SW480 (cell line): ENCODE data around the gene ADCY4.
"Not testable (repeated sequence)": the region's sequence is repeated elsewhere in the genome, so short reads cannot be mapped to it uniquely, and the experiment has no call there.

Experiments used
- DNase-seq: peaks from one replicate; pipeline ENCODE4 v3.0.0-alpha.2; 2016; ENCODE audit warnings: low spot score

ADCY4 gene

GRCh38 chr14:24338843-24339242 lies 4.0 kb upstream of the ADCY4 start:
- DNase-seq, result no peak

DNA sequence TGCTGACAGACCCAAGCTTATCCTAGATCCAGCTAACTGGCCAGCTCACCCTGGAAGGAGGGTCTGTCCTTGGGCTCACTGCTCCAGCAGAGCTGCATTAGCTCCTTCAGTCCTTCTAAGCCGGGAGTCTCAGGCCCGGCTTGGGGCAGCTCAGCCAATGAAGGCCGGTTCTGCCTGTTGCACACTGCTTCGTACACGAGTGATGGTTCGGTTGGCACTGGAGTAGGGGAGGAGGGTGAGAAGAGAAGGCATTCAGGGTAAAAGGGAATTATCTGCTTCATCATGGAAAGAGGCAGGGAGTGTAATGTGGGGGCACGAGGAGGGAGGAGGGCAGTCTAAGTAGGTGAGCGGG lies 2.9 kb upstream of the ADCY4 start:
- no peak for DNase-seq

- DNase-seq, result no peak
Observed at GRCh38 chr14:24337144-24337823, 2.4 kb upstream of the ADCY4 start.

DNA sequence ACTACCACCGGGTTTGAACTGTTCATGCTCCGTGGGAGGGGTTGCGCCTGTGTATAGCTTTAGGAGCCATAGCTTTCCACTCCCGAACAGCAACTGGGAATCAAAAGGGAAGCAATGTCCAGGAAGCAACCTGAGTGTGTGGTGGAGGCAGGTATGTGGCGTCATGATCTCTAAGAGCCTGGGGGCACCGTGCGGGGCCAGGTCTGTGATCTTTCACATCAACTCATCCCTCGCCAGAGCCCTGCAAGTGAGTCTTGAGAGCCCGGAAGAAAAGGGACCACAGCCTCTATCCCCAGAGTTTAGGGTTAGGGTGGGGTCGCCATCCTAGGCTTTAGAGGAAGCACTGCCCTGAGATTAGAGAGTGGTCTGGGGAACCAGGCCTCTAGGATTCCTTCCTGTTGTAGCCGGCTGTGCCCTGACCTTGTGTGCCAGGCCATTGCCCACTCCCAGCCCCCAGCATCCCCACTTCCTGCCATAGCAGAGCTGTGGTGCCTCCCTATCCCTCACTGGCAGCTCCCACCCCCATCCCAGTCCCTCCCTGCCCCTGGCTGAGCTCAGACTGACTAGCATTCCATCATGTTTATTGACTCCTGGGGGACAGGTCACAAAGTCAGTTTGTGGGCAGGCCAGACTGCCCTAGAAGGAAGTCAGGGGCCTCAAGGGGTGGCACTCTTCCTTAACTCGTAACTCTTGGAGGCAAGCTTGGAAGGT lies 745 bp upstream of the ADCY4 start:
- DNase-seq, result no peak

GRCh38 chr14:24332268-24332993 lies 2.4 kb downstream of the ADCY4 start:
- peak; percentile 79 for DNase-seq

GRCh38 chr14:24331731-24332267 lies 3.1 kb downstream of the ADCY4 start:
- no peak for DNase-seq

GRCh38 chr14:24330973-24331674 lies 3.7 kb downstream of the ADCY4 start:
- no peak for DNase-seq

DNA sequence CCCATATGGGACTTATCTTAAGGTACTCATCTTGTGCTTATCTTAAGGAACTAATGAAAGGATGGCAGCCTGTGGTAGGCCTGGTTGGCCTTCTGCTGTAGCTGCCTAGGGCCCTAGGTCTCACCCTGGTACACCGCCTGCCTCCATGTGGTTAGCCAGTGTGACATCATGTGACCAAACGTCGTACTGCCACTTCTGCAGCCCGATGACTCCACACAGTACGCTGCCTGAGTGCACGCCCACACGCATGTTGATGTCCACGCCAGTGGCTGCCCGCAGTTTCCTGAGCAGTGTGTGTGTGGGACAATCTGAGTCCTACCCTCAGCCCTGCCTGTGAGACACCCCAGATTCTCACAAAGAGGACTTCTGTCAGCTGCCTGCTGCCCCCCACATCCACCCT lies 5.1 kb downstream of the ADCY4 start:
- no peak for DNase-seq

GRCh38 chr14:24329073-24329663 lies 5.7 kb downstream of the ADCY4 start:
- DNase-seq, result no peak

DNA sequence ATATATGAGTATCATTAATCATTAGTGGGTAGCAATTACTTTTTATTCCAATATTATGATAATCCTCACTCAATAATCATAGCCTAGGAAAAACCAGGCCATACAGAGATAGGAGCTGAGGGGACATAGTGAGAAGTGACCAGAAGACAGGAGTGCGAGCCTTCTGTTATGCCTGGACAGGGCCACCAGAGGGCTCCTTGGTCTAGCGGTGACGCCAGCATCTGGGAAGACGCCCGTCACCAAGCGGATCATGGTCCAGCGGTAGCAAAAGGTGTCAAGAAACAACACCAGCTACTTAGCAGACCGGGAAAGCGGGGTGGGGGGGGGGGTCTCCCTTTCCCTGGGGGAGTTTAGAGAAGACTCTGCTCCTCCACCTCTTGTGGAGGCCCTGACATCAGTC lies 7.0 kb downstream of the ADCY4 start:
- not testable (repeated sequence) for DNase-seq

DNA sequence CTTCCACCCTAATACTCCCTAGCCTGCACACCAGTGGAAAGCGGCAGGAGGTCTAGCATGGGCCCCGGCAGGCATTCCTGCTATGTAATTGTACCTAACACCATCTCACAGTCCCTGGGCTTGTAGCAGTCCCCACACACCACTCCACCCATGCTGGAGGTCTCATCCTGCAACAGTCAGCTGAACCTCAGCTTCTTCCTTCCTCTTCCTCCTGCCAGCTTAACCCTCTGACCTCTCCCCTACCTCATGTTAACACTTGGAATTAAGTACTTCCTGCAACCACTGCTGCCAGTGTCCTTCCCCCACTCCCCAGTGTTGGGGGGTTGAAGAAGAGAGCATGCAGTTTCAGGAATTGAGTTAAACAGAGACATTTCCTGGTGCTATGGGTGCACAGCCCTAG lies 7.6 kb downstream of the ADCY4 start:
- no peak for DNase-seq

DNA sequence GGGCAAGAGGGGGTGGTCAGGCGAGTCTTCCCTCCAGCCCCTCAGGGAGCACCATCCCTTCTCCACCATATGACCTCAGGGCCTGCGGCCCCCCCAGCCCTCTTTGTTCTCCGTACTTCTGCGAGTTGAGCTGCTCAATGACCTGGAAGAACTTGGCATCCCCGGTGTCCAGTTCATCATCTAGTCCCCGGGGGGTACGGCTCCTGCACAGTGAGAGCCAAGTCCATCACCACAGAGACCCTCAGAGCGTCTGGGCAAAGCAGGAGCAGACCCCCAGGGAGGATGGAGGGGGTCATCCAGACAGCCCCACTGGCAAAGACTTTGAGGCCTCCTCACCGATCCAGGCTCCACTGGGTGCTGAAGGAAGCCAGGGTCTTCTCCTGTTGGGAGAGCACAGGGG lies 8.9 kb downstream of the ADCY4 start:
- no peak for DNase-seq

DNA sequence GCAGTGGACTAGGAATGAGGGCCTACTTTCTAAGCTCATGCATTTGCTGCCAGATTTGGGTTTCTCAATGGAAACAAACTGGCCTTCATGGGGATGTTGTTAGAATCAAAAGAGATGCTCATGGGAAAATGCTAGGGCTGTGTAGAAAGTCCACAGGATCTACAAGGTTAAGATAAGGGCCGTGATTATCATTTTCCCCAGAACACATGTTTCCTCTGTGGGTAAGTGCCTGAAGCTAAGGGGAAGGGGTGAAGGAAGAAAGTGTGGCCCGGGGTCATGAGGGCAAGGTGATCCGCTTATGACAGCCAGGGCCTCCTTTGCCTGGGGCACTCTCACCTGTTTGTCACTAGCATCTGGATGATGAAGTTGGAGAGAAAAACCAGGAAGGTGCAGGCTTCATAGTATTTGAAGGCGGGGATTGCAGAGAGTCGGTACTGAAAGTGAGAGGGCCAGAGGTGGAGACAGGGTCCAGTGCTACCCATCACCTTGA lies 9.8 kb downstream of the ADCY4 start:
- no peak for DNase-seq

- no peak for DNase-seq
Observed at GRCh38 chr14:24324024-24324423, 10.8 kb downstream of the ADCY4 start.

GRCh38 chr14:24323341-24323740 lies 11.5 kb downstream of the ADCY4 start:
- DNase-seq, result no peak

DNA sequence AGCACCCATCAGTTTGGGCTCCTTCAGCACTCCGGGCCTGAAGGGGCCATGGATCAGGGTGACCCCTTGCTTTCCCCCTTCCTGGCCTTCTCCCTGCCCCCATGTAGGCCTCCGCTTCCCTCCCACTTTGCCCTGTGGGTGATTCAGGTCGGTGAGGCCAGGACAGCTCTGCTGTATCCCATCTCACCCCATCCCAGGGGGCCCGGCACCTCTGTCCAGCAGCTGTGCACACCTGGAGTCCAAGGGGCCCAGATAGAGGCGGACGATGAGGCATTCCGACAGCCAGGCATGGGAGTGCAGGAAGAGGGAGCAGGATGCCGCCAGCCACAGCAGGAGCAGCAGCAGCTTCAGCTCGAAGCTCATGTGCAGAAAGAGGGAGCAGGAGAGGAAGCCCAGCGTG lies 12.2 kb downstream of the ADCY4 start:
- DNase-seq, result no peak

DNA sequence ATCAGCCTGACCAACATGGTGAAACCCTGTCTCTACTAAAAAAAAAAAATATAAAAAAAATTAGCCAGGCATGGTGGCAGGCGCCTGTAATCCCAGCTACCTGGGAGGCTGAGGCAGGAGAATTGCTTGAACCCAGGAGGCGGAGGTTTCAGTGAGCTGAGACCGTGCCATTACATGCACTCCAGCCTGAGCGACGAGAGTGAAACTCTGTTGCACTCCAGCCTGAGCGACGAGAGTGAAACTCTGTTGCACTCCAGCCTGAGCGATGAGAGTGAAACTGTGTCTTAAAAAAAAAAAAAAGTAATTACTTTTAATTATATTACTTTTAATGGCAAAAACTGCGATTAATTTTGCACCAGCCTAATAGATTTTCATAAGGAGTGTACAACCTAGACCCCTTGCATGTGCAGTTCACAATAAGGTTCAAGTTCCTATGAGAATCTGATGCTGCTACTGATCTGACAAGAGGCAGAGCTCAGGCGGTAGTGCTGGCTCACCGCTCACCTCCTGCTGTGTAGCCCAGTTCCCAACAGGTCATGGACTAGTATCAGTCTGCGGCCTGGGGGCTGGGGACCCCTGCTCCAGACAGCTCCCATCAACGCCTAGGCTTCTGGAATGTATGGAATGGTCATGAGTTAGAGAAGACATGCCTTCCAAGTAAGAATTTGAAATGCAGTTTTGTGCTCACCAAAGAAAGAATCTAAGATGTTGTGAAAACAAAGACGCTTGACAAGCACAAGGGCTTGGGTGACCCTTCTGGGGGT lies 13.5 kb downstream of the ADCY4 start:
- DNase-seq, result no peak

DNA sequence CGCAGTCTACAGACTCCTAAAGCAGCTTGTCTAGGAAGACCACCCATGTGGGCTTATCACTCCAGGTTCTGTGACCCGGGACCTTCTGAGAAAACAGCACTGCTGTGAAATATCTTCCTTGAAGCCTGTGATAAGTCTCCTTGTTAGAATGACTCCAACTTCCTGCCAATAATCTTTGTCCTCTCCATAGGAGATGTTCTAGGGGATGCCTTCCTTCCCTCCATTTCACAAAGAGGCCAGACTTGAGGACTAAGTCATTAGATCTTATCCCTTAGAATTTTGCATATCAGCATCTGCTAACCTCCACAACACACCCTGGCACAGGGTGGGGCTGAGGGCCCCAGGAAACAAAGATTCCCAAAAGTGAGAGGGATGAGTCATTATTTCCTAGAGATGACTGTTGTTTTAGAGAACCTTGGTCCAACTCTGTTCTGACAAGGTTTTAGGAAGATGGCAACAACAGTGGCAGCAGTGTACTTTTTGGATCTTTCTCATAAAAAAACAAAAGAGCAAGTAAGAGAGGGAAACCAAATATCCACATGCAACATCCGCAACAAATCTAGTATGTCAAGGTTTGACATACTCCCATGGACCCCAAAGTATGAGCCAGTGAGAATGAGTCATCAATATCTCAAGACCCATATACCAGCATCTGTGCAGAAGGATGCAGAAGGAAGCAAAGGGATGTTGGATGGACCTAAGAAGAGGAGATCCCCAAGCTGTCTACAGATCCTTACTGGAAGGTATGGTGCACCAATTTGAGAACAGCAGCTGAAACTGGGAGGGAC lies 17.5 kb downstream of the ADCY4 start:
- peak; percentile 45 for DNase-seq

DNA sequence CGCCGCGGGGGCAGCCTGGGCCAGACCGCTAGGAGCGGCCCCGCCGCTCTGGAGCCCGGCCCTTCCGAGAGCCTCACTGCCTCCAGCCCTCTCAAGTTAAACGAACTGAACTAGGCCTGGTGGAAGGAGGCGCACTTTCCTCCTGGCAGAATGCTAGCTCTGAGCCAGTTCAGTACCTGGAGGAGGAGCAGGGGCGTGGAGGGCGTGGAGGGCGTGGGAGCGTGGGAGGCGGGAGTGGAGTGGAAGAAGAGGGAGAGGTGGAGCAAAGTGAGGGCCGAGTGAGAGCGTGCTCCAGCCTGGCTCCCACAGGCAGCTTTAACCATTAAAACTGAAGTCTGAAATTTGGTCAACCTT lies 18.3 kb downstream of the ADCY4 start:
- DNase-seq, result no peak
